AG10803 (cell line): Measurements from ENCODE around the gene MRPS23.
A peak's percentile ranks its signal among the peaks of the same experiment; 100 is the strongest.

Experiments
- DNase-seq: peaks from one replicate; pipeline ENCODE4 v3.0.0; 2010; ENCODE audit warnings: low read depth
- H3K4me3 ChIP-seq: 2 replicates; pipeline ENCODE4 v1.5.1; 2011; ENCODE audit warnings: mild to moderate bottlenecking, low read length, control low read depth
- CTCF ChIP-seq: conservative IDR thresholded peaks from 2 replicates; pipeline ENCODE4 v1.5.1; 2011; ENCODE audit warnings: mild to moderate bottlenecking, low read length, control low read depth, inconsistent platforms

MRPS23 gene

GRCh38 chr17:57892146-57892819 is 42.4 kb upstream of the MRPS23 start:
- no peak overlapping the region; the same call in 1 of the 2 replicates for H3K4me3 ChIP-seq
- peak; percentile 99 for TF ChIP-seq CTCF
- DNase-seq = peak; percentile 90

GRCh38 chr17:57890857-57891232 is 41.0 kb upstream of the MRPS23 start:
- no peak overlapping the region for H3K4me3 ChIP-seq
- DNase-seq = no peak
- TF ChIP-seq CTCF = no peak

- peak; percentile 94 for DNase-seq
- no peak overlapping the region for H3K4me3 ChIP-seq
- peak; percentile 18 for TF ChIP-seq CTCF
Measured at GRCh38 chr17:57889892-57890856, 40.3 kb upstream of the MRPS23 start.

GRCh38 chr17:57889252-57889651 is 39.4 kb upstream of the MRPS23 start:
- no peak for TF ChIP-seq CTCF
- H3K4me3 ChIP-seq = no peak overlapping the region
- DNase-seq = no peak

DNA sequence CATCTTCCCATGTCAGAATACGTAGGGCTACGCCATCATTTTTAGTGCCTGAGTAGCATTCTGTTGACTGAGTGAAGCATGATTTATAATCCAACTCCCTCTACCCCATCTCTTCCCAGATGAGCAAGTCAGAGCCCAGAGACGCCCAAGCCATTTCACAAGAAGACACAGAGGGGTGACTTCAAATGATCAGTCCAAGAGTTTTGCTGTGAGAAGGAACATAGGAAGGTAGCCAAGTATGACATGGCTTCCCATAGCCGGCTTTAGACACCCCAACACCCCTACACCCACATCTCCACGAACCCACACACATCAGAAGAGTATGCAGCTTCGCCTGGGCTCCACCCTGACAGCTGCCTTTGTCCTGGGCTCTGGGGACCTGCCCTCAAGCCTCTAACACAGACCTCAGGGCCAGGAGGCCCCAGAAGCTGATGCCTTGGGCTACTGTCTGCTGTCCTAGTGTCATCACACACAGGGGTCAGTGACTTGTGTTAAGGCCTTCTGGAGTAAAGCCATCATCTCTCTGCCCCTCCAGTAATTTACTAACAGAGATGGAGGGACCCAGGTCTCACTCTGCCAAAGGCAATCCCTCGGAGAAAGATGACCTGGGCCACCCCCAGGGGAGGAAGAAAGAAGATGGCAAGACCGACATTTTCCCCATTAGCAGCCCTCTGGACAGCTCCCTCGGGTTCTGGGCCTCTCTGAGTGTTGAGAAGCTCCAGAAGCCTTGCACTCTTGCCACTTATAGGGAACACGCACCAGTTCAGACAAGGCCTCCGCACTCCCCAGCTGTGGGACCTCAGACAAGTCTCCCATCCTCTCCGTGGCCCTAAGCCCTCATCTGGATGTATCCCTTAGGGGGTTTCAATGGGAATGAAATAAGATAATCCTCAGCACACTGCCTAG is 38.7 kb upstream of the MRPS23 start:
- no peak for TF ChIP-seq CTCF
- H3K4me3 ChIP-seq = no peak overlapping the region
- DNase-seq = no peak

GRCh38 chr17:57887161-57887560 is 37.3 kb upstream of the MRPS23 start:
- H3K4me3 ChIP-seq = no peak overlapping the region
- TF ChIP-seq CTCF = no peak
- DNase-seq = no peak
